HG03457 (cell line): Measurements from ENCODE around the gene CD37.
"Not testable (repeated sequence)": the region's sequence is repeated elsewhere in the genome, so short reads cannot be mapped to it uniquely, and the experiment has no call there.

Experiments
- ATAC-seq: cut with Tn5 transposase; IDR thresholded peaks from one replicate; pipeline ENCODE4 v1.9.1; 2021; ENCODE audit warnings: moderate number of reproducible peaks; ENCODE audit not compliant: unreplicated experiment

CD37 gene

GRCh38 chr19:49335071-49335783 is at the start of gene CD37:
Gene CD37 (plus strand): TSS chr19:49335406. CDS start chr19:49335541, 135 bp downstream.
- no peak for ATAC-seq

- no peak for ATAC-seq
Observed at GRCh38 chr19:49287141-49287770, 48.0 kb upstream of the CD37 start.

GRCh38 chr19:49288205-49288604 is 47.0 kb upstream of the CD37 start:
- not testable (repeated sequence) for ATAC-seq

DNA sequence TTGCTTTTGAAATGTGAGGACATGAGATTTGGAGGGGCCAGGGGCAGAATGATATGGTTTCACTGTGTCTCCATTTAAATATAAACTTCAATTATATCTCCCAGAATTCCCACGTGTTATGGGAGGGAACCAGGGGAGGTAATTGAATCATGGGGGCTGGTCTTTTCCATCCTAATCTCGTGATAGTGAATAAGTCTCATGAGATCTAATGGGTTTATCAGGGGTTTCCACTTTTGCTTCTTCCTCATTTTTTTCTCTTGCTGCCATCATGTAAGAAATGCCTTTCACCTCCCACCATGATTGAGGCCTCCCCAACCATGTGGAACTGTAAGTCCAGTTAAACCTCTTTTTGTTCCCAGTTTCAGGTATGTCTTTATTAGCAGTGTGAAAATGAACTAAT is 45.9 kb upstream of the CD37 start:
- not testable (repeated sequence) for ATAC-seq

- ATAC-seq: no peak
Observed at GRCh38 chr19:49290517-49290916, 44.7 kb upstream of the CD37 start.

GRCh38 chr19:49294401-49294800 is 40.8 kb upstream of the CD37 start:
- no peak for ATAC-seq

GRCh38 chr19:49295208-49295880 is 39.9 kb upstream of the CD37 start:
- ATAC-seq: no peak

GRCh38 chr19:49297403-49297802 is 37.8 kb upstream of the CD37 start:
- ATAC-seq: no peak

- not testable (repeated sequence) for ATAC-seq
Observed at GRCh38 chr19:49298653-49299052, 36.6 kb upstream of the CD37 start.

DNA sequence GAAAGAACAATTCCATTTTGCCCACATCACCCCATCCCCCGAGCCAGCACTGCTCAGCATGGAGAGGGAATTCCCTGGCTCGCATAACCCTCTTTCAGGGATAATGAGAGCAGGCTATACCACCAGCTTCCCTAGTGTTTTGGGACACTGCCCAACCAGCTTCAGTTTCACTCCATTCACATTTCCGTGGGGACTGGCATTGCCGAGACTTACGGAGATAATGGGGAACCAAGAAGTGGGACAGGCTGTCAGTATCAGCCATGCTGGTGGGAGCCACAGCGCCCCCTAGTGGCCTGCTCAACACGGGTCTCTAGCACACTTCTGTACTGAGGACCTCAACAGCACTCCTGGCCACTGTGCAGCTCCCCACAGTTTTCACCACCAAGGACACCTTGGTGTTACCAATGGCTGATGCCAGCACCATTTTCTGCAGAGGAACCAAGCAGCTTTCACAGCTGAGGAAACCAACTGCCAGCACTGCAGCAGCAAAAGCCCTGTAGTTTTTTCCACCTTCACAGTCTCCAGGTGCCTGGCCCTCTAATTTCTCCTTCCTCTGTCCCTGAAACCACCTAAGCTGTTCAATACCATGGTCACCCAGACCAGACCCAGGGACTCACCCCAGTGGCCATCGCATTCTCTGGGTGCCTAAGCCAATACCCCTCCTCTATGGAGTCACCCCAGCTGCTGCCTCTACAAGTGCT is 33.9 kb upstream of the CD37 start:
- no peak for ATAC-seq

- no peak for ATAC-seq
Observed at GRCh38 chr19:49301866-49302252, 33.3 kb upstream of the CD37 start.

- ATAC-seq: not testable (repeated sequence)
Observed at GRCh38 chr19:49306734-49307133, 28.5 kb upstream of the CD37 start.

DNA sequence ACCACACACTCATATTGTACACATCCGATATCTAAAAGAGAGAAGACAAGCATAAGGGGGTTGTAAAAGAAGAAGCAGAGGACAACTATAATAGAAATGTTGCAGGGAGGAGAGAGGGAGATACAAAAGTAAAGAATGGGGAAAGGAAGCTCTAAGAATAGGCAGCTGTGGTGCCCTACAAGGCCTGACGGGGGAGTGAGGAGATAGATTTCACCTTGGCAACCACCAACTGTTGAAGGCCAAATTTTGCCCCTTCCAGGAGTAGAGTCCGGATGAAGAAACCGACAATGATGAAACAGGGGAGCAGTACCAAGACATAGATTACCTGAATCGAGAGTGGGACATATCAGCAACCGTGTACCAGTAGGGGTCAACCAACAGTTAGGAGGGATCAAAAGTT is 26.1 kb upstream of the CD37 start:
- no peak for ATAC-seq

DNA sequence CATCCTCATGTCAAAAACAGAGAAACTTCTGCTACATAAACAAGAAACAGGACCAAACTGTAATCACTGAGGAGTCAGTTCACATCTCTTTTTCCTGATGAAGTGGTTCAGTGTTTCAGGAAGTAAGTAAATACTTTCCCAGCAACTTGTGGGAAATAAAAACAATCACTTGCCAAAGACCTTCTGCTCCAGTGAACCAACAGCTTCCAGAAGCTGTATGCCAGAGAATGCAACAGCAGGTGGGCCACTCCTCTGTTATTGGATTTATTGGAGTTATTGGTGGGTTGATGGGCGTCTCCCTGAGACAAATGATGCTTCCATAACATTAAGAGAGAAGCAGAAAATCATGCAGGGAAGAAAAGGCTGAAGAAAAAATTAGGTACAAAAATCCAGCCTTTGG is 20.1 kb upstream of the CD37 start:
- no peak for ATAC-seq

DNA sequence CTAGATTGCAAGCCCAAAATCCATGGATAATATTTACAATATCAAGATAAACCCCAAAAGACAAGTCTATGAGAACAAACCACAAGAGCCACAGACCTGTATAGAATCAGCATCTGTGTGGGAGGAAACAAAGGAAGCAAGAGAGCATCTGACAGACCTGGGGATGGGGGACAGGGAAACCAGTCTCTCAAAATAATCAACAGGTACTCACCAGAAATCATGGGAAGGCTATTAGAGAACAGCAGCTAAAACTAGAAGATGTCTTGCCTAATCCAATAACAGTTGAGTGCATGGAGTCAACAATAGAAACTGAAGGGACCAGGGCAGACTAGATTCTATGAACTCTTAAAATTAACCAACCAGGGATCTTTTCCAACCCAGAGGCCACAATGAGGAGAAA is 18.9 kb upstream of the CD37 start:
- ATAC-seq: no peak

DNA sequence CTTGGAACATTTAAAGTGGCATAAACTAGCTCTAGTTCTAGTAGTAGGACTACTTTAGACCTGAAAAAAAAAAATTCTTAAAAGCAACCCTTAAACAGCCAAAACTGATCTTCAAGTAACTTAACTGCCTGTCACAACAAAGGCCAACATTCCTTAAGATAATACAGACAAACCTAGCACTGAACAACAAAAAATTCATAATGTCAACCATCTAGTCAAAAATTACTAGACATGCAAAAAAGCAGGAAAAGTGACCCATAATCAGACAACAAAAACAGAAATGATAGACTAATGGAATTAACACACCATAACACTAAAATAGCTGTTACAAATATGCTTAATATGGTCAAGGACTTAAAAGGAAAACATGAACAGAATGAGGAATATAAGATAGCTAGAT is 16.9 kb upstream of the CD37 start:
- no peak for ATAC-seq

GRCh38 chr19:49324801-49325576 is 10.2 kb upstream of the CD37 start, which contains the start of gene SLC6A16:
Gene SLC6A16 (minus strand): TSS chr19:49325191. CDS start chr19:49311347, 13,844 bp downstream.
- no peak for ATAC-seq

GRCh38 chr19:49325756-49326155 is 9.4 kb upstream of the CD37 start:
- not testable (repeated sequence) for ATAC-seq

DNA sequence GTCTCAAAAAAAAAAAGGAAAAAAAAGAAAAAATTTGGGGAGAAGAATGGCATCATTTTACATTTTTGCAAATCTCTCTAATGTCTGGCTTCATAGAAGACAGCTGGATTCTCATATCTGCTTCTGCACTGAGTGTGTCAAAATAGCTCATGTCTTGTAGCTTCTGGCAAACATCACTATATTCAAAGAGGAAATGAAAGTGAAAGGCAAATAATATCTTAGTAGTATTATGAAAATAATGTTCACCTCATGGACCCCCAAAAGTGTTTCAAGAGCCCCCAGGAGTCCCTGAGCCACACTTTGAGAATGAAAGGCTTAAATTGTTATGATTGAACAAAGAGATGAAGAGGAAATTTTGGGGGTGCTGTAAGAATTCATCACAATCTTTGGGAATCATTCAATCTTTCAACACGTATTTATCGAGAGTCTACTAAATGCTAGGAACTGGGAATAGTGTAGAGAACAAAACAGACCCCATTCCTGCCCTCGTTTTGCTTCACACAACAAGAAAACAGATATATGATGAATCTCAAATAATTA is 9.0 kb upstream of the CD37 start:
- no peak for ATAC-seq

GRCh38 chr19:49327878-49328544 is 7.2 kb upstream of the CD37 start:
- no peak for ATAC-seq
